ENCODE measurements around the gene PPP1R3F. TPM values are rescaled to one million over a fixed set of nuclear protein-coding genes. Genes with fewer than 3 reads are reported as not detected.

PPP1R3F gene
- total RNA-seq, result 6.2 TPM

DNA sequence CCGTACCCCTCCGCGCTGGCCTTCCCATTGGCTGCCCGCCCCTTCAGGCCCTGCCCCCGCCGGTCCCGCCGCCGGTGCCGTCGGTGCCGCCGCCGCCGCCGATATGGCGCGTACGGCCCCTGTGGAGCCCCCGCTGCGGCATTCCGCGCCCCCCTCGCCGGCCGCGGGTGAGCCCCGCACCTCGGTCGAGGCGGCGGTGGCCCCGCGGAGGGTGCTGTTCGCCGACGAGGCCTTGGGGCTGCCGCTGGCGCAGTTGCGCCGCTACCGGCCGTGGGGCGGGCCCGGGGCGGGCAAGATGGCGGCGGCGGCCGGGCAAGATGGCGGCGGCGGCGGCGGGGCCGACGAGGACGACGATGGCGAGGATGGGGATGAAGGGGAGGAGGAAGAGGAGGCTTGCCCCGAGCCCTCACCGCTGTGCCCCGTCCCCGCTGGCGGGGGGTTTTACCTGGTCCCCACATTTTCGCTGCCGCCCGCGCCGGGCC is at the start of gene PPP1R3F:
PPP1R3F (plus strand) TSS at position 27 of the 482 bp plus-strand sequence; CDS start at position 104, 77 bp downstream.
- no peak for DNase-seq (ENCODE audit: low spot score)

GRCh38 chrX:49220100-49220499 is 49.5 kb upstream of the PPP1R3F start:
- no peak for DNase-seq (ENCODE audit: low spot score)

- DNase-seq (ENCODE audit: low spot score), result no peak
These were observed 47.7 kb upstream of the PPP1R3F start for GRCh38 chrX:49221868-49222267.

GRCh38 chrX:49225858-49226257 is 43.7 kb upstream of the PPP1R3F start:
- no peak for DNase-seq (ENCODE audit: low spot score)

DNA sequence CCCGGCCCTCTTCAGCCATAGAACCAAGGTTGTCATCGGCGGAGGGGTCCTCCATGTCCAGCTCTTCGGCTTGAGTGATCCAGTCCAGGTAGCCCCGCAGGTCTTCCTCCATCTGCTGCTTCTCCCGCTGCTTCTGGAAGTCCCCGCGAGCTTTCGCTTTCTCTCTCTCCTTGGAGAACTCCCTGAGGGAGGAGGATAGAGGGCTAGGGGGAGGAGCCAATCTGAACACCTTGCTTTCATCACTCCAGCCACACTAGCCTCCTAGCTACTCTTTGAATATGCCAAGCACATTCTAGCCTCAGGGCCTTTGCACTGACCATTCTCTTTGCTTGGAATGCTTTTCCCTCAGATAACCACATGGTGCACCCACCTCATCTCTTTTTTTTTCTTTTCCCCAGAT is 42.6 kb upstream of the PPP1R3F start:
- no peak for DNase-seq (ENCODE audit: low spot score)

- DNase-seq (ENCODE audit: low spot score), result no peak
These were observed 41.9 kb upstream of the PPP1R3F start for GRCh38 chrX:49227726-49228125.

DNA sequence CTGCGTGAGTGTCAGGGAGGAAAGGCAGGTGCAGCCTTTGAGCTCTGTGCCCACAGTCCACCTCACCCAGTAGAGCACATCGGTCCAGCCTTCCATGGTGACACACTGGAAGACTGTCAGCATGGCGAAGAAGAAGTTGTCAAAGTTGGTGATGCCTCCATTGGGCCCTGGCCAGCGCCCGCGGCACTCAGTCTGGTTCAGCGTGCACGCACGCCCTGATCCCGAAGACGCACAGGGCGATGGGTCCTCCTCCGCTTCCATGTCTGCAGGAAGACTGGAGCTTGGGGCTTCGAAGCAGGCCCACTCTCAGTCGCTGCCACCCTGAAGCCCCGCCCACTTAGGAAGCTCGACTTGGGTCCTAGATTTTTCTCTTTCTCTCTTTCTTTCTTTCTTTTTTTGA is 41.4 kb upstream of the PPP1R3F start:
- DNase-seq (ENCODE audit: low spot score), result no peak

GRCh38 chrX:49230500-49231232 is 38.9 kb upstream of the PPP1R3F start:
- peak; percentile 78 for DNase-seq (ENCODE audit: low spot score)

- no peak for DNase-seq (ENCODE audit: low spot score)
These were observed 38.1 kb upstream of the PPP1R3F start for GRCh38 chrX:49231333-49232000.

- no peak for DNase-seq (ENCODE audit: low spot score)
These were observed 37.1 kb upstream of the PPP1R3F start for GRCh38 chrX:49232525-49232924.

DNA sequence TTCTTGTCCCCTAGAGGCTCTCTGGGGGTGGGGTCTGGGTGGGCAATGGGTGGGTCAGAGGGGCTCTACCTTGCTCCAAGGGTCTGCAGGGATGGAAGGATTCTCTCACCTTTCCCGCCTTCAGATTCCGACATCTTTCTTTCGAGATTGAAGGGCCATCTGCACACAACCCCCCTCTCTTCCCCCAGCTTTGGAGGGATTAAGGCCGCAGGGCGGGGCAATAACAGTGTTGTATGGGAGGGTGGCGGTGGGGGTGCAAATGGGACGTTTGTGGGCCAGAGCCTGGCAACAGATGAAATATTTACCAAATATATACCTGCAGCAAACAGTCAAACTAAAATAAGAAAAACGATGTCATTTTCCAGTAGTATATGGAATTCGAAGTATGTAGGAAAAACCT is 36.4 kb upstream of the PPP1R3F start, which contains the start of gene CACNA1F:
CACNA1F (minus strand) TSS at position 165 of the 400 bp plus-strand sequence; CDS start at position 134, 31 bp downstream.
- DNase-seq (ENCODE audit: low spot score), result no peak

DNA sequence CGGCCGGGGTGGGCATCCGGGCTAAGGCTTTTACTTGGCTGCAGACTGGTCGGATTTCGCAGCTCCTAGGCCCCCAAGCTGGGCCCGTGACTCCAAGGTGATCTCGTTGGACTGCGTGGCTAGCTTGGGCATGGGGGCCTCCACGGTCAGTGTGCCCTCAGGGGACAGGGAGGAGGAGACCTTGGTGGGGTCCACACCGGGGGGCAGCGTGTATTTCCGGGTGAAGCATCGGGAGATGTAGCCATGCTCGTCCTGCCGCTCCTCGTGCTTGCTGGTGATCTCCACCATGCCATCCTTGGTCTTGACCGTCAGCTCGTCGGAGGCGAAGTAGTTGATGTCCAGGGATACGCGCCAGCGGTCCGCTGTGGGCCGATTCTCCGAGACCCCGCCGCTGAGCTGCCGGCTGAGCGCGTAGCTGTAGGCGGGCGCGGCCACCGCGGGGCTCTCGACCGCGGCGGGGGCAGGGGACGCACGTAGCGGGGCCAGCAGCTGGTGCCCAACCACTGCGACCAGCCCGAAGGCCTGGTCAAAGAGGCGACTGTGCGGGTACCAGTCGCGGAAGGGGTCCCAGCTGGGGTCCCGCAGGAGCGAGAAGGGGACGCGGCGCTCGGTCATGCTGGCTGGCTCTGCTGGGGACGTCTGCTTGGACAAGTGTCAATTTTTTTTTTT is 35.6 kb upstream of the PPP1R3F start:
- no peak for DNase-seq (ENCODE audit: low spot score)

DNA sequence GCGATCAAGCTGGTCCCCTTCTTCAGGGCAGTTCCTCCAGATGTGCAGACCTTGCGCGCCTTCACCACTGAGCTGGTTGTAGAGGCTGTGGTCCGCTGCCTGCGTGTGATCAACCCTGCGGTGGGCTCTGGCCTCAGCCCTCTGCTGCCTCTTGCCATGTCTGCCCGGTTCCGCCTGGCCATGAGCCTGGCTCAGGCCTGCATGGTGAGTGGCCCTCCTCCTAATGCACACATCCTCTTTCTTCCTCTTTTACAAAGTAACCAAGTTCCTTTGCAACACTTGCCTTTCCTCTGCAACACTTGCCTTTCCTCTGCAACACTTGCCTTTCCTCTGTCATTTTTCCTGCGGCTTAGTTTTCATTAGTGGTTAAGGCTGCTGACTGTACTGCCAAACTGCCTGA is 32.5 kb upstream of the PPP1R3F start:
- no peak for DNase-seq (ENCODE audit: low spot score)

GRCh38 chrX:49238735-49239134 is 30.9 kb upstream of the PPP1R3F start:
- no peak for DNase-seq (ENCODE audit: low spot score)

- no peak for DNase-seq (ENCODE audit: low spot score)
These were observed 27.0 kb upstream of the PPP1R3F start for GRCh38 chrX:49242545-49243066.

DNA sequence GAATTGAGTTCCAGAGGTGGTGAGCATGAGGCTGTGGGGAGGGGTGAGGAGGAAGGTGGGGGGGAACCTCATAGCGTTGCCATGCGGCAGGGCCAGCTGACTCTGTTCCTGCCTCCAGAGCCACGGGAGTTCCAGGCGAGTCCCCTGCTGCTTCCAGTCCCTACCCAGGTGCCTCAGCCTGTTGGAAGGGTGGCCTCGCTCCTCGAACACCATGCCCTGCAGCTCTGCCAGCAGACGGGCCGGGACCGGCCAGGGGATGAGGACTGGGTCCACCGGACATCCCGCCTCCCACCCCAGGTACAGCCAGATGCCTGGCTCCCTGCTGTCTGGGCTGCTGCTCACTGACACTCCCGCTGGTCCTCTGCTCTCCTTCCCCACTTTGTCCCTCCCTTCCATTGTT is 26.4 kb upstream of the PPP1R3F start:
- DNase-seq (ENCODE audit: low spot score), result no peak

GRCh38 chrX:49244207-49244606 is 25.4 kb upstream of the PPP1R3F start:
- no peak for DNase-seq (ENCODE audit: low spot score)

DNA sequence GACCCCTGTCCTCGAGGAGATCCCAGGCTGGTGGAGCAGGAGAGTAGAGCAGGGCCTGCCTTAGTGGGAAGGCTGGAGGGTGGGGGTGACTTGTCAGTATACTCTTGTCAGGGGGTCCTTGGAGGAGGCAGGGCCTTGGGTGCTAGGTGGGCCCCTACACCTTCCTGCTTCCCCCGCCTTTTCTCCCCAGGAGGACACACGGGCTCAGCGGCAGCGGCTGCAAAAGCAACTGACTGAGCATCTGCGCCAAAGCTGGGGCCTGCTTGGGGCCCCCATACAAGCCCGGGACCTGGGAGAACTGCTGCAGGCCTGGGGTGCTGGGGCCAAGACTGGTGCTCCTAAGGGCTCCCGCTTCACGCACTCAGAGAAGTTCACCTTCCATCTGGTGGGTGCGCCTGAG is 23.1 kb upstream of the PPP1R3F start:
- DNase-seq (ENCODE audit: low spot score), result no peak

DNA sequence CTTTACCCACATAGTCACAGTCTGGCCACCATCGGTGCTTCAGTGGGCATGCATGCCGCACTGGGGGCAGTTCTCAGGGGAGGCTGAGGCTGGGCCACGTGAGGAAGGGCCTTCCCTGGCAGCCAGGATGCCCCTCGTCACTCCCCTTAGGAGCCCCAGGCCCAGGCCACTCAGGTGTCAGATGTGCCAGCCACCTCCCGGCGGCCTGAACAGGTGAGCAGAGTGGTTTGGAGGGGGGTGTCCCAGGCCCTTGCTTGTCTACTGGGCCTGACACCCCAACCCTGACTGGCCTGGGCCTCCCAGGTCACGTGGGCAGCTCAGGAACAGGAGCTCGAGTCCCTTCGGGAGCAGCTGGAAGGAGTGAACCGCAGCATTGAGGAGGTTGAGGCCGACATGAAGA is 22.2 kb upstream of the PPP1R3F start:
- DNase-seq (ENCODE audit: low spot score), result no peak

- no peak for DNase-seq (ENCODE audit: low spot score)
These were observed 21.4 kb upstream of the PPP1R3F start for GRCh38 chrX:49247916-49248811.

DNA sequence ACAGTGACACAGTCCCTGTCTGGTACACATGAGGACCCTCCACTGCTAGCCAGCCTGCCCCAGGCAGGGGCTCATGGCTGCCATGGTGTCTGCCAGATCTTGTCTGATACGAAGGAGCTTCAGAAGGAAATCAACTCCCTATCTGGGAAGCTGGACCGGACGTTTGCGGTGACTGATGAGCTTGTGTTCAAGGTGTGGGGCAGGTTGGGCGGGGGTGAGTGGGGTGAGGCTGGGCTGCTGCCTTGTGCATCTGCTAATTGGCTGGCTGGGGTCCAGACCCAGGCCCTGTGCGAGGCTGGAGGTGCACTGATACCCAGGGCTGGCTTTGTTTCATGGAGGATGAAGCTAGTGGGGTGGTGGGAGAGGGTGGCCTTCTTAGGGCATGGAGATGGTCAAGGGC is 20.5 kb upstream of the PPP1R3F start:
- DNase-seq (ENCODE audit: low spot score), result no peak
